ENCODE data around the gene FHAD1.

Gene FHAD1

DNA sequence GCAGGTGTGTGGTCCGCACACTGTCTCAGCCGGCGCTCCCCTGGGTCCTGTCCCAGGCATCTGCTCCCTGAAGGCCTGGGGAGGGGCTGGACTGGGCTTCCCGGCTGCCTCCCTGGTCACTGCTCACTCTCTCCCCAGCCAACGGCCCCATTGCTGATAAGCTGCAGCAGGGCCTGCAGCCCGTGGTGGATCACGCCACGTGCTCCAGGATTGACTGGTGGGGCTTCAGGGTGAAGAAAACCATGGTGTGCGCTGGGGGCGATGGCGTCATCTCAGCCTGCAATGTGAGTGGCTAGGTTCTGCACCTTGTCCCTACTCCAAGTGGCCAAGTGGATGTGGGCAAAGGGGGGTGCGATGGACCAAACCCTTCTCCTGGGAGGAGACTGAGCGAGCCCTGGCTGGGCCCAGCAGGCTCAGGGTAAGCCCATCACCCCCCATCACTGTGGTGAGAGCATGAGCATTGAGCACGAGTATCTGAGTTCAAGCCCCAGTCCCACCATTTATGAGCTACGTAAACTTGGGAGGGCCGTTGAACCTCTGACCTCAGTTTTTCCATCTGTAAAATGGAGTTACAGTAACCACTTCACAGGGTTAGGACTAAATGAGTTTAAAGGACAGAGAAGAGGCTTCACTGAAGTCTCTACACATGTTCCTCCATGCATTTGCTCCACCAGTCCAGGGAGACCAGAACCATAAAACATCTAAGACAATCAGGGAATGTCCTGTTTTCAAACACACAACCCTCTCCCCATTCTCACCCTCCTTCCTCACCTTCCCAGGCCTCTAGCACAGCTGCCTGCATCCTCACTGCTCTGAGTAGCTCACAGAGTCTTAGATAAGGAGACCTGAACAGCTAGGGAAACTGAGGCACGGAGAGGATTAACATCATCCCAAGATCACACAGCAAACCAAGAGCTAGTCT lies 197.7 kb downstream of the FHAD1 start:
- DNase-seq: no peak

DNA sequence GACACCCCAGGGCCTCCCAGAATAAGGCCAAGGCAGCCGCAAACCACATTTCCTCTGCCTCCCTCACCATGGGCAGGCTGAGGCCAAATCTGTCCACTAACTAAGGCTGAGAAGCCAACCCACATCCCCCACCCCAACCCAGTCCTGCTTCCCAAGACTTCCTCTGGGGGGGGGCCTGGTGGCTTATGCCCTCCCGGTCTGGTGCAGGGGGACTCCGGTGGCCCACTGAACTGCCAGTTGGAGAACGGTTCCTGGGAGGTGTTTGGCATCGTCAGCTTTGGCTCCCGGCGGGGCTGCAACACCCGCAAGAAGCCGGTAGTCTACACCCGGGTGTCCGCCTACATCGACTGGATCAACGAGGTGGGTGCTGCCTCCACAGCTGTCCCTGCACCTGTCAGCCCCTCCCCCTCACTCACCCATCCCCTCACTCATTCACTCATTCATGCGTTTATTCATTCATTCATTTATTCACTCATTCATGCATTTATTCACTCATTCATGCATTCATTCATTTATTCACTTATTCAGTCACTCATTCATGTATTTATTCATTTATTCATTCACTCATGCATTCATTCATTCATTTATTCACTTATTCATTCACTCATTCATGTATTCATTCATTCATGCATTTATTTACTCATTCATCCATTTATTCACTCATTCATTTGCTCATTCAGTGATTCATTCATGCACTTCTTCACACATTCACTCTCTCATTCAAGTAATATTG lies 198.5 kb downstream of the FHAD1 start:
- DNase-seq: no peak

DNA sequence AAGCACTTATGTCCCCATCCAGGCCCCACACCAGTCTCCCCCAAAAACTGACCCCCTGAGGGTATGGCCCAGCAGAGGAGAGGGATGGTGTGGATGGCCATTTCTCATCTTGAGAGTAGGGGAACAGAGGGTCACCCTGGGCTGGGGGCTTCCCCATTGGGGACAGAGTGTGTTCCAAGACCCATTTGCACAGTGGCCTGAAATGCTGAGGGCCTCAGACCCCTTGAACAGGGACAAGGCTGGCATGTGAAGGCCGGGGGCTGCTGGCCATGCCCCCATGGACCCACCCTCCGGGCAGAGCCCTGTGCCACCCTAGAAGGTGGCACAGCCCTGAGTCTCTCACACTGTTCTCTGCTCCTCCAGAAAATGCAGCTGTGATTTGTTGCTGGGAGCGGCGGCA lies 199.2 kb downstream of the FHAD1 start:
- DNase-seq: no peak

All from inflammatory macrophage treated with lipopolysaccharide for 4 hours (primary cell).